Measurements from ENCODE around the gene IRF2BP1. TPM values are rescaled to one million over a fixed set of nuclear protein-coding genes. Genes with fewer than 3 reads are reported as not detected.

IRF2BP1 gene
- total and polyA plus RNA-seq, 2 of the 13 experiments (the other 11 are each of a cell fraction or from before 2014, with no cell fraction given): 4.3 to 14.3 TPM

GRCh38 chr19:45881909-45882528, 3.9 kb downstream of the IRF2BP1 start (continued):
- TF ChIP-seq TRIM22 (IDR thresholded peaks at IDR 0.05) (no peak), ATF4 (CRISPR knock-in tag; IDR thresholded peaks at IDR 0.05) (peak in 1 of 2 experiments; percentile 34; a peak in 1 of 4 replicates), SSRP1 (CRISPR knock-in tag; IDR thresholded peaks at IDR 0.05) (no peak), ZFY (CRISPR knock-in tag; IDR thresholded peaks at IDR 0.05) (no peak), SPEN (CRISPR knock-in tag; IDR thresholded peaks at IDR 0.05; ENCODE audit: low read depth) (peak; percentile 50; the same call in 1 of the 2 replicates), CREB1 (IDR thresholded peaks at IDR 0.05) (no peak), CREB1 (CRISPR knock-in tag; IDR thresholded peaks at IDR 0.05) (no peak; the same call in 1 of the 2 replicates), ZBTB39 (CRISPR knock-in tag; IDR thresholded peaks at IDR 0.05) (no peak), ZHX2 (IDR thresholded peaks at IDR 0.05; ENCODE audit: low read depth) (no peak), ZHX2 (CRISPR knock-in tag; IDR thresholded peaks at IDR 0.05; ENCODE audit: borderline replicate concordance) (no peak; the same call in 1 of the 2 replicates), HOXD1 (CRISPR knock-in tag; IDR thresholded peaks at IDR 0.05) (0 out of 2 replicates have a peak, but pooled peaks have one; percentile 38), PRPF4 (IDR thresholded peaks at IDR 0.05; ENCODE audit: low read depth, low read length, poor library complexity, severe bottlenecking) (no peak), DNMT3B (CRISPR knock-in tag; conservative IDR thresholded peaks at IDR 0.05) (no peak), HNF4A (CRISPR knock-in tag; IDR thresholded peaks at IDR 0.05) (peak; percentile 50), ZNF83 (CRISPR knock-in tag; IDR thresholded peaks at IDR 0.05; ENCODE audit: borderline replicate concordance) (no peak), POGZ (CRISPR knock-in tag; IDR thresholded peaks at IDR 0.05) (no peak), TEAD3 (CRISPR knock-in tag; optimal IDR thresholded peaks at IDR 0.05; ENCODE audit: borderline replicate concordance) (no peak), MLLT10 (CRISPR knock-in tag; IDR thresholded peaks at IDR 0.05) (no peak), ZNF607 (CRISPR knock-in tag; IDR thresholded peaks at IDR 0.05; ENCODE audit: borderline replicate concordance) (no peak)

Measured in HepG2 (cell line).